ENCODE measurements around the gene RAP2C.

The RAP2C gene

GRCh38 chrX:132219343-132219768 is at the start of gene RAP2C:
Gene RAP2C, minus strand, starts transcription at chrX:132219447. Its CDS starts 2,179 bp downstream, at chrX:132217268.
- DNase-seq: peak; percentile 79

GRCh38 chrX:132267392-132267791 is 48.1 kb upstream of the RAP2C start:
- DNase-seq: no peak

- peak; percentile 0 for DNase-seq
These were observed 47.5 kb upstream of the RAP2C start for GRCh38 chrX:132266583-132267355.

GRCh38 chrX:132263127-132263526 is 43.9 kb upstream of the RAP2C start:
- no peak for DNase-seq

GRCh38 chrX:132258509-132258908 is 39.3 kb upstream of the RAP2C start:
- no peak for DNase-seq

- DNase-seq: no peak
These were observed 37.9 kb upstream of the RAP2C start for GRCh38 chrX:132257116-132257515.

- no peak for DNase-seq
These were observed 16.9 kb upstream of the RAP2C start for GRCh38 chrX:132236121-132236520.

GRCh38 chrX:132235488-132235887 is 16.2 kb upstream of the RAP2C start:
- DNase-seq: no peak

- peak; percentile 9 for DNase-seq
These were observed 12.3 kb upstream of the RAP2C start for GRCh38 chrX:132231587-132231986.

- peak; percentile 7 for DNase-seq
These were observed 8.3 kb upstream of the RAP2C start for GRCh38 chrX:132227383-132228112.

- no peak for DNase-seq
These were observed 6.9 kb upstream of the RAP2C start for GRCh38 chrX:132226169-132226568.

GRCh38 chrX:132218100-132218812 is 991 bp downstream of the RAP2C start:
- DNase-seq: peak; percentile 90

GRCh38 chrX:132217203-132218073 is 1.8 kb downstream of the RAP2C start:
- peak; percentile 88 for DNase-seq

- peak; percentile 53 for DNase-seq
These were observed 2.4 kb downstream of the RAP2C start for GRCh38 chrX:132216806-132217202.

- DNase-seq: peak; percentile 6
These were observed 3.0 kb downstream of the RAP2C start for GRCh38 chrX:132216283-132216682.

GRCh38 chrX:132214518-132214917 is 4.7 kb downstream of the RAP2C start:
- DNase-seq: no peak

- no peak for DNase-seq
These were observed 9.7 kb downstream of the RAP2C start for GRCh38 chrX:132209527-132209926.

GRCh38 chrX:132208422-132208821 is 10.8 kb downstream of the RAP2C start:
- no peak for DNase-seq

- no peak for DNase-seq
These were observed 11.3 kb downstream of the RAP2C start for GRCh38 chrX:132207996-132208395.

- DNase-seq: no peak
These were observed 13.0 kb downstream of the RAP2C start for GRCh38 chrX:132206259-132206658.

GRCh38 chrX:132204629-132205028 is 14.6 kb downstream of the RAP2C start:
- no peak for DNase-seq

GRCh38 chrX:132200976-132201375 is 18.3 kb downstream of the RAP2C start:
- no peak for DNase-seq

- no peak for DNase-seq
These were observed 19.3 kb downstream of the RAP2C start for GRCh38 chrX:132199941-132200340.

Measured in suppressor macrophage treated with lipopolysaccharide for 4 hours (primary cell).